Left ventricle myocardium inferior (tissue), 1 donor: ENCODE data around the gene NR6A1. TPM values are rescaled to one million over a fixed set of nuclear protein-coding genes. Genes with fewer than 3 reads are reported as not detected.

ENCODE experiments used
- DNase-seq: peaks from one replicate; pipeline ENCODE4 v3.0.0-alpha.2; 2020
- H3K27ac ChIP-seq: fragments of 200-600 bp; replicated peaks from 2 replicates; pipeline ENCODE4 v1.8.0; 2021
- H3K27me3 ChIP-seq: fragments of 200-600 bp; 2 replicates; pipeline ENCODE4 v1.8.0; 2021; ENCODE audit warnings: low read depth
- H3K36me3 ChIP-seq: fragments of 200-600 bp; 2 replicates; pipeline ENCODE4 v1.8.0; 2021
- H3K4me1 ChIP-seq: fragments of 200-600 bp; 2 replicates; pipeline ENCODE4 v1.8.0; 2021
- H3K4me3 ChIP-seq: fragments of 200-600 bp; 2 replicates; pipeline ENCODE4 v1.8.0; 2021; ENCODE audit warnings: mild to moderate bottlenecking, moderate library complexity
- H3K9me3 ChIP-seq: fragments of 200-600 bp; replicated peaks from 2 replicates; pipeline ENCODE4 v1.8.0; 2021
- CTCF ChIP-seq: fragments of 200-600 bp; IDR thresholded peaks from 2 replicates; pipeline ENCODE4 v1.8.0; 2021; ENCODE audit warnings: antibody characterized with exemption, mild to moderate bottlenecking, borderline replicate concordance
- intact Hi-C: fragments of 100-400 bp; cut with micrococcal nuclease; formaldehyde crosslinking; loops from one replicate; pipeline ENCODE4 v1.11.0; 2022
- total RNA-seq: library from RNA; stranded (reverse); fragmentation: NEBNext Ultra II Directional; extraction: Animal tissue kit (Norgen Biotek cat#: 25700); gene quantifications from one replicate; pipeline ENCODE4 v1.2.1, GENCODE V29; 2021
- donor health status: DM: no; HTN: yes; CAD: no; lungs with severe emphysema.

NR6A1 gene
- total RNA-seq, 1 donor from 2014 or later: 1.0 TPM

- H3K4me1 ChIP-seq: peaks cover 8% of the 10 kb centered on the region
- no peak overlapping the region for H3K27ac ChIP-seq
- DNase-seq: no peak
- H3K36me3 ChIP-seq: no peaks in the 10 kb centered on the region
- intact Hi-C loops: no loop called here
- no peak overlapping the region for H3K4me3 ChIP-seq
- peaks cover 100% of the 10 kb centered on the region for H3K27me3 ChIP-seq
- TF ChIP-seq CTCF: no peak
- no peaks in the 10 kb centered on the region for H3K9me3 ChIP-seq
Observed at GRCh38 chr9:124482431-124483031, 288.6 kb downstream of the NR6A1 start.

GRCh38 chr9:124481115-124481514 lies 290.0 kb downstream of the NR6A1 start:
- H3K27me3 ChIP-seq: peaks cover 100% of the 10 kb centered on the region
- DNase-seq: no peak
- no peaks in the 10 kb centered on the region for H3K9me3 ChIP-seq
- no peak overlapping the region for H3K27ac ChIP-seq
- H3K4me1 ChIP-seq: peaks cover 11% of the 10 kb centered on the region
- no peak for TF ChIP-seq CTCF
- H3K36me3 ChIP-seq: no peaks in the 10 kb centered on the region
- intact Hi-C loops: no loop called here
- no peak overlapping the region for H3K4me3 ChIP-seq

- Histone ChIP-seq H3K4me1 (peaks cover 11% of the 10 kb centered on the region), H3K27me3 (peaks cover 100% of the 10 kb centered on the region), H3K9me3 (no peaks in the 10 kb centered on the region), H3K27ac (no peak overlapping the region), H3K4me3 (no peak overlapping the region), H3K36me3 (no peaks in the 10 kb centered on the region)
- intact Hi-C loops: no loop called here
- TF ChIP-seq CTCF: peak; percentile 53
- DNase-seq: no peak
Observed at GRCh38 chr9:124480621-124480981, 290.5 kb downstream of the NR6A1 start.

GRCh38 chr9:124479947-124480620 lies 291.0 kb downstream of the NR6A1 start:
- Histone ChIP-seq H3K4me3 (no peak overlapping the region), H3K4me1 (peaks cover 11% of the 10 kb centered on the region), H3K27me3 (peaks cover 100% of the 10 kb centered on the region), H3K27ac (no peak overlapping the region), H3K9me3 (no peaks in the 10 kb centered on the region), H3K36me3 (no peaks in the 10 kb centered on the region)
- intact Hi-C loops: no loop called here
- TF ChIP-seq CTCF: no peak
- DNase-seq: no peak

- H3K27me3 ChIP-seq: peaks cover 100% of the 10 kb centered on the region
- no peak overlapping the region for H3K4me3 ChIP-seq
- no peaks in the 10 kb centered on the region for H3K36me3 ChIP-seq
- no peak overlapping the region for H3K27ac ChIP-seq
- no peak for DNase-seq
- no peak for TF ChIP-seq CTCF
- H3K9me3 ChIP-seq: no peaks in the 10 kb centered on the region
- intact Hi-C loops: no loop called here
- peaks cover 11% of the 10 kb centered on the region for H3K4me1 ChIP-seq
Observed at GRCh38 chr9:124479371-124479770, 291.7 kb downstream of the NR6A1 start.
